Activated T-cell treated with anti-CD3 and anti-CD28 coated beads for 1 hour (primary cell): ENCODE results near the gene SBK1.

Experiments
- DNase-seq: peaks from one replicate; pipeline ENCODE4 v3.0.0-alpha.2; 2020; ENCODE audit warnings: low read depth

SBK1 gene

DNA sequence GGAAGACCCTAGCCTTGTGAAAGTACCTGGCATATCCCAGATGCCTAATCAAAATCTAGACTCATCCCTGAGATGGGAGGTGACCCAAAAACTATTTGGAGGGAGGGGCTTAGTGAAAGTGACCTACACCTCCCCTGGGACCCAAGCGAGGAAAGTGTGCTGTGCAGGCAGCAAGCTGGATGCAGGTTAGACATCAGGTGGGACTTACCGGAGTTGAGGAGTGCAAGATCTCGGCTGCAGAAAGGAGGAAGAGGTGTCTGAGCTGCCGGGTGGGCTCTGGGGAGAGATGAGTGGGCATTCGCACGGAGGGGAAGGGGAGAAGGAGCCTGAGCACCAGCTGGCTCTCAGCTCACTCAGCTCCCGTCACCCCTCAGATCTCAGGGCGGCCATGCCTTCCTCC is 10.3 kb upstream of the SBK1 start:
- no peak for DNase-seq

DNA sequence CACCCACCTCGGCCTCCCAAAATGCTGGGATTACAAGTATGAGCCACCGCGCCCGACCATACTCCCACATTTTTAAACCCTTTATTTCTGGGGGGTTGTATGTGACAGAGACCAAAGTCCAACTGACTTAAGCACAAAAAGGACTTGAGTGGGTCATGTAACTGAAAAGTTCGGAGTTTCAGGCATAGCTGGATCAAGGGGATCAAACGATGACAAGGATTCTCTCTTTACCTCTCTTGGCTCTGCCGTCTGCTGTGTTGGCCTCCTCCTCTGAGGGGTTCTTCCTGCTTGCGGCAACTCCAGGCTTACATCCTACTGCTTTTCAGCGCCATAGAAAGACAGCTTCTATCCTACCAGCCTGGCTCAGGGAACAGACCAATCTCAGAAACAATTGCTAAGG is 9.2 kb upstream of the SBK1 start:
- no peak for DNase-seq

DNA sequence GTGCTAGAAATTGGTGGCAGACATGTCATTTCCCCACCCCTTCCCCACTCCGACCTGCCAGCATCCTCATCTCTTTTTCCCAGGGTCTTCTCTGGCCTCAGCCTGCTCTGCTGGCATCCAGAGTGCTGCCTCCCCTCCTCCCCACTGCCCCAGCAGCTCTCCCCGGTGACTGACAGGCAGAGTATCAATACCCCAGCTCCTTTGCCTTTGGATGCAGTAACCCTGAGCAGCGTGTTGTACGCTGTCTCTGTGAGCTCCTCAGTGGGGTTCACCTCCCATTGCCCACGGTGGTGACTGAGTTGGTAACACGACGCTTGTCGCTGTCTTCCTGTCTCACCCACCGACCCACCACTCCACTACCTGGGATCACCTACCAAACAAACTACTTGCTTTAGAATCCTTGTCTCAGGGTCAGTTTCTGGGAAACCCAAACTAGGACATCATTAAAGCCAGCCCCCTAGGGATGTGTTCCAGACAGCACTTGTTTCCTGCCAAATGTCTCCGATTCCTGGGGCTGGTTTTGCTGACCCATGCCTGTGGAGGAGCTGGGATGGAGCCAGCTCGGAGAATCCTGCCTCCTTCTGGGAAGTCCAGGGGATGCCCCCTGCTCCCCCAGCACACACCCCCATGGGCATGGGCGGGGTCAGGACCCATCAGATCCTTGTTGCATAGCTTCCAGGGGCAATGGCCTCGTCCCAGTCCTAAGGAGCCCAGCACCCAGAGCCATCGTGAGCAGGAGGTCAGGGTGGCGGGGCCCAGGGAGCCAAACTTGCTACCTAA is 8.3 kb upstream of the SBK1 start:
- DNase-seq, result no peak

DNA sequence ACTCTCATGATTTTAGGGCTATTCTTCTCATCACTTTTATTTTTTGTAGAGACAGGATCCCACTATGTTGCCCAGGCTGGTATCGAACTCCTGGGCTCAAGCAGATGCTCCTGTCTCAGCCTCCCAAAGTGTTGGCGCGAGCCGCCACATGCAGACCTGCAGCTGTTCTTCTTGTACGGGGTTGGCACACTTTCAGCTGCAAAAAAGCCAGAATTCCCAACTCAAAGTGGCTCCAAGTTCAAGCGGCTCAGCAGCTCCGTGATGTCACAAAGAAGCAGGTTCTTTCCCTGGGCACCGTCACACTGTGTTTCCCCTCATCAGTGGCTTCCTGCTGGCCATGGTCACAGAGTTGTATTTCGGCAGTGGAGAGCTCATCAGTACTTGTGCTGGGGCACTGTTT is 6.7 kb upstream of the SBK1 start:
- DNase-seq, result no peak

DNA sequence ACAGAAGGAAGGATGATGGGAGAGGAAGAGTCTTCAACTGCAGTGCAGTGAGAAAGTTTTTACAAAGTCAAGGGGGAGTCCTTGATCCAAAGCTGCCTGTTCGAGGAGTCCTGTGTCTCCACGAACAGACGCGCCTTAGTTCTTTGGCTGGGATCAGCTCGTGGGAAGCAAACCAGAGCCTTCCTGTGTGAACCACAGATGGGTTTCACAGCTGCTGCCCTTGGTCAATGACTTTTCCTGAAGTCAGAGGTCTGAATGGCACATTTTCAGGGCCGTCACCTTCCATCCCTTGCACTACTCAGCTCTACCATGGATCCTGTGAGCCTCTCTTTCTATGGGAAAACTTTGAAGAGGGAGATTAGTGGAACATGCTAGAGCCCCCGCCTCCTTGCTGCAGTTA is 4.2 kb upstream of the SBK1 start:
- DNase-seq, result no peak

DNA sequence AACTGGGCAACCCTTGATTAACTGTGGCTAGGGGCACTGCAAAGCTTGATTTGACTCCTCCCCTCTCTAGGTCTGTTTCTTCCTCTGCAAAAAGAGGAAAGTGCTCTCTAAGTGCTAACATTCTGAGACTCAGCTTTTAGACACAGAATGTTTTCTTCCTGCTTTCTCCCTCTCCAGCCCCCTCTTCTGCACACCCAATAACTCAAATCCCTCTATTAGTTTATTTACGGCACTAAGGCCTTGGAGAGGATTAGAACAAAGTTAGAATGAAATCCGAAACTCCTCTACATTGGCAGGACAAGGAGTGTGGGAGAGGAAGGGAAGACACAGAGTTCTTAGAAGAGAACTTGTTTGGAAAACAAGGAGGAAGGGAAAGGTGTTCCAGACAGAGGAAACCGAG is 3.3 kb upstream of the SBK1 start:
- no peak for DNase-seq

DNA sequence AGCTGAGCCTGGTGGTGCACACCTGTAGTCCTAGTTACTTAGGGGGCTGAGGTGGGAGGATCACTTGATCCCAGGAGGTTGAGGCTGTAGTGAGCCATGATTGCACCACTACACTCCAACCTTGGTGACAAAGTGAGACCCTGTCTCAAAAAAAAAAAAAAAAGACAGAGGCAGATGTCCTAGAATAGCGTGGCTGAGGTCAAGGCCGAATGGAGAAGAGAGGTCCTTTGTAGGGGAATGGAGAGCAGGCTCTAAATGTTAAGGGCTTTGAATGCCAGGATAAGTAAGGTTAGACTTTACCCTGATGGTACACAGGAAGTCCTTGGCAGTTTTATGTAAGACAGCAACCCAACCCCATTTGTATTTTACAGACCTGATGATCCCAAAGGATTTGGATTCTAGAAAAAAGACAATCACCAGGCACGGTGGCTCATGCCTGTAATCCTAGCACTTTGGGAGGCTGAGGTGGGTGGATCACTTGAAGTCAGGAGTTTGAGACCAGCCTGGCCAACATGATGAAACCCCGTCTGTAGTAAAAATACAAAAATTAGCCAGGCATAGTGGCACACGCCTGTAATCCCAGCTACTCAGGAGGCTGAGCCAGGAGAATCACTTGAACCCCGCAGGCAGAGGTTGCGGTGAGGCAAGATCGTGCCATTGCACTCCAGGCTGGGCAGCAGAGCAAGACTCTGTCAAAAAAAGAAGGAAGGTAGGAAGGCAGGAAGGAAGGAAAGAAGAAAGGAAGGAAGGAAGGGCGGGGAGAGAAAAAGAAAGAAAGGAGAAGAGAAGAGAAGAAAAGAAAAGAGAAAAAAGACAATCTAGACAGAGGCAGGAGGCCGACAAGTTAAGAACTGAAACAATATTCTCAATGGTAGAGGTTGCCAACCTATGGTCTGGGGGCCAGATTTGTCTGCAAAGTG is 2.1 kb upstream of the SBK1 start:
- no peak for DNase-seq

DNA sequence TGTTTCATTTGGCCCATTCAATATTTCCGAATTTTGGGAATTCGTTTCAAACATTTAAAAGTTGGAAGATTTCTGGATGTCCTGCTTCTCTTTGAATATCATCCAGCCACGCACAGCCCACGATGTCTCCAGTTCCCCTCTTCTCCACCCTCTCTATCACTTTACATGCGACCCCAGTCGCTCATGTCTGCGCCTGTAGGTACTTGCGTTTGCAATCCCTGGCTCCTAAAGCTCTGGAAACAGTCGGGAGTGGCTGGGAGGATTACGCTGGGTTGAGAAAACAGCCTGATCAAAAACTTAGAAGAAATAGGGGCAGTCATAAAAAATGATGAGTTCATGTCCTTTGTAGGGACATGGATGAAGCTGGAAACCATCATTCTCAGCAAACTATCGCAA is 1.5 kb upstream of the SBK1 start:
- DNase-seq, result no peak

DNA sequence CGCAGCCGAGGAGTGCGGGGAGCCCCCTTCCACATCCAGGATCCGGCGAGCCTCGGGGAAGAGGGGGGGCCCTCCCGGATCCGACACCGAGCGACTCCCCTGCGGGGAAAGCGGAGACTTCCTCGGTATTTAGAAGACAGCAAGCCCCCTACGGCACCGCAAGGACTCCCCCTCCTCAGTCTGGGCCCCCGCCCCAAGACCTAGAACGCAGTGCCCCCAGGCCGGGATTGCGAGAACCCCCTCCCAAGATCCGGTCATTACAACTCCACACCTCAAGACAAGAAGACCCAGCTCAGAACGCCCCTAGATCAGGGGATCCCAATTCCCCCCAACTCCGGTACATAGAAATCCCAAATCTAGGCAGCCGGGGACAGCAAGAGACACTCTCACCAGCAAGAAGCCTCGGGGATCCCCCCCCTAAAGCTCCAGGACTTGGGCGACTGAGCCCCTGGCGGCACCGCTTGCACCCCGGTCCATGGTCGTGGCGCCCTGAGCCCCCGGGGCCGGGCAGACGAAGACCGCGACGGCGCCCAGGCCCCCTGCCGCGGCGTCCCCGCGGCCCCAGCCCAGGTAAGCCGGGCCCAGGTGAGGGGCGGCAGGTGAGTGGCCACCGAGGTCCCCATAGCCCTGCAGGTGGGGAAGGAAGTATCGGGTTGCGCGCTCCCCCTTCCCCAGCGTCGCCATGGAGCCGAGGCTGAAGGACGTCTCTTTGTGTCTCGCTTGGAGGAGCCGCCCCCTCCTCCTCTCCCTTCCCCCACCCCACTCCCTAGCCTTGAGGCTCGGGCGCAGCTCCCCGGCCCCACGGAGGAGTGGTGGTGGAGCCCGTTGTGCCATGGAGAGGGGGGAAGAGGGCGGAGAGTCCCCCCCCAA is 641 bp downstream of the SBK1 start:
- no peak for DNase-seq

DNA sequence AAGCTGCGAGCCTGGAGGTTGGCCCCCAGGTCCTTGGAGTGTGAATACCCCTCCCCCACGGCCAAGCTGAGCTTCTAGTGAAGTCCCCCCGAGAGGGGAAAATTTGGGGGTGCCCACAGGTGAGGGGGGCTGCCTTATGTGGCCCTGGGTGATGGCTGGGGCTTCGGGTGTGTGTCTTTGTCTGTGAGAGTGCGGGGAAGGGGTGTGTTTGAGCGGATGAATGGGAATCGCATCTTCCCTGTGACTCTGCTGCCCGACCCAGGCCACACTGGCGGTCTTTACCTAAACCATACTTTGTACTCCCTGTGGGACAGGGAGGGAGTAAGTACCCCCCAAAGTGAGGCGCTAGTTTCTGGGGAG is 1.3 kb downstream of the SBK1 start:
- DNase-seq, result no peak

DNA sequence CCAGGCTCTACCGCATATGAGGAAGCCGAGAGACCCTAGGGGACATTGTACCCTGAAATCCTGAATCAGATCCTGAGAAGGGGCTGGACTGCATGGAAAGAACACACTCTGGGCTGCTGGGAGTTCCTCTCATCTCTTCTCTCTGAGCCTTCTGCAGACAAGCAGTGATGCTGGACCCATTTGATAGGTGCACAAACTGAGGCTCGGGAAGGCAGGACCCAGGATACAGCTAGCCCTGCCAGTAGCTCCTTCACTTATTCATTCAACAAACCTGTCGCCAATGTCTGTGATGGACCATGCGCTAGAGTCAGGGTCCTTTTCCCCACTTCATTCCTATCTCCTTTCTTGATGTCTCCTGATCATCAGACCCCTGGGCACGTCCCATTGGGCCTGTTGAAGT is 1.9 kb downstream of the SBK1 start:
- DNase-seq, result no peak

DNA sequence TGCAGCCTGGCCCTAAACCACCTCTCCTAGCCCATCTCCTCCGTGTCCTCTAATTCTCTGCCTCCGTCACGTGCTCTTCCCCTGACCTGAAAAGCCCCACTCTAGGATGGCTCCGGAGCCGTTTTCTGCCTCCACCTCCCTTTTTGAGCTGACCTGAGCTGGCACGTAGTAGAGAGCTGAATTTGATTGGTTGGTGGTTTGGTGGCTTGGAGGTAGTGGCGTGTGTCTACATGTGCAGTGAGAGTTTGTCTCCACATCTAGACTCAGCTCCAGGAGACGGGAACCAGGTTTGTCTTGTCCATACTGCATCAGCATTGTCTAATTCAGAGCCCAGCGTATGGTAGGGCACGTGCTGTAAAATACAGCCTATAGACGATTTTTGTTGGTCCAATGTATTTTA is 3.0 kb downstream of the SBK1 start:
- DNase-seq, result no peak

DNA sequence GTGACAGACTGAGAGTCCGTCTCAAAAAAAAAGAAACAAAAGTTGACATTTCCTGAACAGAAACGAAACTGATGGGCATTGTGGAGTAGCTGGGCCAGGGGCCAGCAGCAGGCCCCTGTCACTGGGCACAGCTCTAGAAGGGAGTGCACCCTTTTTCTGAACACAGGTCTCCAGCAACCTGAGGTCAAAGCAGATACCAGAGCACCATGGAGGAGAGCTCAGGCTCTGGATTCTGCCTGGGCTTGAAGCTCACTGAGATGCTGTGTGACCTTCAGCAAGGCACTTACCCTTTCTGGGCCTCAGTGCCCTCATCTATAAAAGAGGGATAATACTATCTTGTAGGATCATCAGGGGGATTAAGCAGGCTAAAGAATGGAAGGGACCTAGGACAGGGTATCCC is 5.0 kb downstream of the SBK1 start:
- DNase-seq, result no peak

DNA sequence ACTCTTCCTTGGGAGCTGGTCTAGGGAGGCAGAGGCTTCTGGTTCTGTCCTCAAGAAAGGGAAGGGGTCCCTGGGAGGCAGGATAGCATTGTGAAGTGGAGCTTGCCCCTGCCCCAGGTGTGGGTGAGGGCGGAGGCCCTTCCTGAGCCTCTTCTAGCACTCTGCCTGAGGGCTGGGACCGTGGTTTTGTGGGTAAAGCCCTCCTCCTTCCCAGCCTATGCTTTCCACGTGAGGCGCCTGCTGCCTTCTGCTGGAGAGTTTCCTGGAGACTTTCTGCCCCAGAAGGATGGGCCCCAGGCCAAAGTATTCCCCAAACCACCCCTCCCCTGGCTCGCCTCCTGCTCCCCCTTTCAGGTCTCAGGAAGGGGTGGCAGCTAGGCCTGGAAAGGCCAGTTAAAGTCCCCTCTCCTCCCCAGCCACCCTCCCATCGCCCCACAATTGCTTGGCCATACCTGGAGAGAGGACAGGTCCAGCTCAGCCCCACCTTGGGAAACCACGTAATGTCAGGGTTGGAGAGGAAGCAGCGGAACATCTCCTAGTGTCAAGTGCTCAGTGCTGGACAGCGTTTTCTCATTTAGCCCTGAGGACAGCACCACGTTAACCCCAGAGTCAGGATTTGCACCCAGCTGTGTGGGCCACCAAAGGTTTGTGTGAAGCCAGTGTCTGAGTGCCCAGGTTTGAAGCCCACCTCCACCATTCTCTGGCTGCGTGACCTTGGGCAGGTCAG is 5.6 kb downstream of the SBK1 start:
- DNase-seq, result no peak

DNA sequence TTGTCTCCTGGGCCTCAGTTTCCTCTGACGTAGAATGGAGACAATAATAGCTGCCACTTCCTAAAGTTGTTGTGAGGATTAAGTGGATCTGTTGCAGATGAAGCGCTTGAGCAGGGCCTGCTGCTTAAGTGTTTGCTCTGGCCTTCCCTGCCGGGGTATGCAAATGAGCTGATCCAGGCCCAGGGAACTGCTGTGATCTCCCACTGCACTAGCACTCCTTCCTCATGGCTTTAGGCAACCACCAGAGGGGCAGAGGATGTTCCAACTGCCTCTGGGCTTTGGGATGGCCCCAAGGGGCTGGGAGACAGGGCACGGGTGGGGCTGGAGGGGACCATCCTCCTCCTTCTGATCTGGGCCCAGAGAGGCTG is 6.2 kb downstream of the SBK1 start:
- DNase-seq, result no peak

DNA sequence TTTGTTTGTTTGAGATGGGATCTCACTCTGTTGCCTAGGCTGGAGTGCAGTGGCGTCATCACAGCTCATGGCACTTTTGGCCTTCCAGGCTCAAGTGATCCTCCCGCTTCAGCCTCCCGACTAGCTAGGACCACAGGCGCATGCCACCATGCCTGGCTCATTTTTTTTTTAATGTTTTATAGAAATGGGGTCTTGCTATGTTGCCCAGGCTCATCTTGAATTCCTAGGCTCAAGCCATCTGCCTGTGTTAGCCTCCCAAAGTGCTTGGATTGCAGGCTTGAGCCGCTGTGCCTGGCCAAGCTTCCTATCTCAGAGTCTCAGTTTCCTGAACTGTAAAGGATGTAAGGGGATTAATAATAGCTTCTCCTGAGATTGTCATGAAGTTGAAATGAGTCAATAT is 8.0 kb downstream of the SBK1 start:
- no peak for DNase-seq

DNA sequence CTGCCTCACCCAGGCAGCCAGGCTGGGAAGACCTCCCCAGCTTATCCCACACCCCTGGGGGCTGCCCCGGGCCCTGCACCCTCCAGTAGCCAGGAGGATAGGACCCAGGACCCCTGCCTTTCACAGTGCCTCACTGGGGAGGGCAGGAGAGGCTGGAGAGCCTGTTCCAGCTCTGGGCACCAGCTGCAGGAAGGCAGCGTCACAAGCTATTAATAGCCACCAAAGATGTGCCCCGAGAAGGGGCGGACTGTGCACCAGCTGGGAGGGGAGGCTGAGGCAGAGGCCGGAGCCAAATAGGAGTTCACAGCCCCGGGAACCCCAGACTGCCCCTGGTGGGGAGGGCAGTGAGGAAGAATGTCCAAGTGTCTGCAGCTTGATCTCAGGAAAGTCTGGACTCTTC is 8.8 kb downstream of the SBK1 start:
- no peak for DNase-seq

DNA sequence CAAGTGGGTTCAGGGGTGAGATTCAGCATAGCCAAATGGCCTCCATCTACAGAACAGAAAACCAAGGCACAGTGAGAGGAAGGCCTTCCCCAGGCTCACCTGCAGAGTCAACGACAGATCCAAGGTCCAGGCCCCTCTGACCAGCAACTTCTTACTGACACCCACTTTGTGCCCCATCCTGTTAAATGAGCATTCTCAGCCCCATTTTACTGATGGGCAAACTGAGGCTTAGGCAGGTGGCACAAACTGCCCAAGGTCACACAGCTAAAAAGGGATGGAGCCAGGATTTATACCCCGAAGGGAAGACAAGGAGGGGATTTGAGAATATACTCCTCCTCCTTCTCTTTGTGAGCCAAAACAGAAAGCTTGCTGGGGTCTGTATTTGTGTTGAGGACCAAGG is 9.3 kb downstream of the SBK1 start:
- DNase-seq, result no peak

DNA sequence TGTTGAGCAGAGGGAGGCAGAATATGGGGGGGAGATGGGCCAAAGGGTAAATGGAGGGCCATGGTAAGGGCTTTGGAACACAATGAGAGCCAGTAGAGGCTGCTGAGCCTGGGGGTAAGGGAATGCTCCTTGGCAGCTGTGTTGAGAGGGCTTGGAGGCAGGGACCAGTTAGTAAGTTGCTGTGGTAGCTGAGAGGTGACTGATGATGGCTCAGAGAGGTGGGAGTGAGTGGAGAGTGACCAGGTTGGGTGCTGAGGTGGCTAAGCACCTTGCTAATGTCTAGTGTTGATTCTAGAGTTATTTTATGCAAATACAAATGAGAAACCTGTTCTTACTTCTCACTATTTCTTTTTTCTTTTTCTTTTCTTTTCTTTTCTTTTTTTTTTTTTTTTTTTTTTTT is 10.8 kb downstream of the SBK1 start:
- no peak for DNase-seq

DNA sequence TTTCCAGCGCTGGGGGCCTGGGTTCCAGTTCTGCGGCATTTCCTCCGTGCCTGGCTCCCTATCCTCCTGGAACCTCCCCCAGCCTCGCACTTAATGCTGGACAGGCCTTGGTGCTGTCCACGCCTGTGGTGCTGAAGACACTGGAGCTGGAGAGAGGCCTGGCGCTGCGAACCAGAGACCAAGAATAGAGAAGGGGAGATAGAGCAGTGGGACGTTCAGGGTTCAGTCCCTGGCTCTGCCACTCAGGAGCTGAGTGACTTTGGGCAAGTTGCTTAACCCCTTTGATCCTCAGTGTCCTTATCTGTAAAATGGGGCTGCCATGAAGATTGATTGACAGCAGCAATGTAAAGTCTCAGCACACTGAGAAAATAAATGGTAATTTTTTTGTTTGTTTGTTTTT is 11.9 kb downstream of the SBK1 start:
- no peak for DNase-seq

DNA sequence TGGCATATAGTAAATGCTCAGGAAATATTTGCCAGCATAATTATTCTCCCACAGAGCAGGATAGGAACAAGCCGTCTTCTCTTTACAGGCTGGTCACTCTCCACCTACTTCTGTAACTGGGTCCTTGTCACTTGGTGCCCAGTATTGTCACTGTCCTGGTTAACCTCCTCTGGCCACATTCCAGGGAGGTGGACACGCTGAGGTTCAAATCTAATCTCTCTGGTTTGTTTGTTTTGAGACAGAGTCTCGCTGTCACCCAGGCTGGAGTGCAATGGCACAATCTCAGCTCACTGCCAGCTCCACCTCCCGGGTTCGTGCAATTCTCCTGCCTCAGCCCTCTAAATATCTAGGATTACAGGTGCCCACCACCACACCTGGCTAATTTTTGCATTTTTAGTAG is 15.6 kb downstream of the SBK1 start:
- DNase-seq, result no peak
